ENCODE measurements around the gene BCKDHA. TPM values are rescaled to one million over a fixed set of nuclear protein-coding genes. Genes with fewer than 3 reads are reported as not detected.

Gene BCKDHA
- 100 to 1,000 TPM in 1 of 4 donors, 10 to 100 TPM in 3; 80.8 to 115 (median 84.1) TPM for total RNA-seq

GRCh38 chr19:41397086-41398049 lies at the start of gene BCKDHA, which contains the start of gene EXOSC5:
Gene BCKDHA, plus strand, starts transcription at chr19:41397818. Its CDS starts 10 bp downstream, at chr19:41397828.
Gene EXOSC5, minus strand, starts transcription at chr19:41397359. Its CDS starts 31 bp downstream, at chr19:41397328.
- H3K36me3 ChIP-seq = no peaks in the 10 kb centered on the region
- no peaks in the 10 kb centered on the region for H3K27me3 ChIP-seq
- intact Hi-C loops (cut with DNase I; ENCODE audit: low total_unique reads) (loop anchor here (1.0 to 2.0 kb wide), 4 partner anchors 17 to 134 kb away; partner anchors contain the start of genes B9D2 and DMAC2), in situ Hi-C loops (cut with MboI; ENCODE audit: low sequenced_read_pairs in 4 of 4) (no loop called here)
- peak within 1 kb of the TSS; percentile 90 to 97 (median 94) for H3K27ac ChIP-seq
- H3K4me3 ChIP-seq = peak within 1 kb of the TSS; percentile 89 to 95 (median 92)
- TF ChIP-seq POLR2A (IDR thresholded peaks at IDR 0.05) (peak; percentile 50 to 67), CTCF (IDR thresholded peaks at IDR 0.05 in 4 of 5, conservative IDR thresholded peaks at IDR 0.05 in 1 of 5) (peak in 1 of 5 experiments; percentile 12)
- ATAC-seq (peak; percentile 98 to 99), DNase-seq (peak; percentile 99 to 100)
- H3K9me3 ChIP-seq = no peaks in the 10 kb centered on the region
- H3K4me1 ChIP-seq = peaks cover 23 to 25% of the 10 kb centered on the region in 2 donors

DNA sequence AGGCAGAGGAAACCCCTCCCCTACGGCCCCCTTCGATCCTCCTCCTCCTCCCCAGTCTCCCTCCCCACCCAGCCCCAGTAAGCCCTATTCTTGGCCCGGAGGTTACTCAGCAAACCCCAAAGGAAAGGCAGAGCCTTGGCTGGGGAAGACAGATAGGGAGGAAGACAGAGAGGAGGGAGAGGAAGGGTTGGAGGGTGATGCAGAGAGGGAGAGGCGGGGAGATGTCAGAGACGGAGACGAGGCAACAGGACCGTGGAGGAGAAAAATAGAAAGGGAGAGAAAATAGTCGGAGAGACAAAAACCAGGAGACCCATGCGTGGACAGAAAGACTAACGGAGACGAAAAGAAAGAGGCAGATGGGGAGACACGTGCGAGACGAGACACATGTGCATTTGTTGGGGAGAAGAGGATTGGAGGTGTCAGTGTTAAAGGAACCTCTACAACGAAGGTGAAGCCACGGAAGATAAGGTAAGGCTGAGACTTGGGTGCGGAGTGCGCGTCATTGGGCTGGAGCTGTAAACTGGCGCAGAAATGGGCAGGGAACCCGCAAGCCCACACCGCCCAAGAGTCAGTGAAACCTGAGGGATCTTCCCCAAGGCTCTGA lies 46.8 kb upstream of the BCKDHA start:
- TF ChIP-seq POLR2A (IDR thresholded peaks at IDR 0.05) = no peak
- TF ChIP-seq CTCF (IDR thresholded peaks at IDR 0.05 in 4 of 5, conservative IDR thresholded peaks at IDR 0.05 in 1 of 5) = no peak
- H3K4me3 ChIP-seq = peak overlapping the region; percentile 67 to 76 (median 73)
- H3K27me3 ChIP-seq = peaks cover 27 to 51% (median 45%) of the 10 kb centered on the region in 3 donors
- intact Hi-C loops (cut with DNase I; ENCODE audit: low total_unique reads) (loop anchor here (5.0 kb wide), 1 partner anchor 149 kb away; no protein-coding TSS in a partner anchor), in situ Hi-C loops (cut with MboI; ENCODE audit: low sequenced_read_pairs in 4 of 4) (no loop called here)
- ATAC-seq = peak in 1 of 2 donors; percentile 4
- DNase-seq = no peak
- H3K4me1 ChIP-seq = peaks cover 0 to 32% of the 10 kb centered on the region in 2 donors
- no peaks in the 10 kb centered on the region for H3K36me3 ChIP-seq
- H3K27ac ChIP-seq = peak overlapping the region; percentile 75 to 80 (median 80)
- no peaks in the 10 kb centered on the region for H3K9me3 ChIP-seq

- intact Hi-C loops (cut with DNase I; ENCODE audit: low total_unique reads) = loop anchor here (2.0 to 5.0 kb wide), 2 partner anchors 25 to 149 kb away; no protein-coding TSS in a partner anchor
- peak in 1 of 2 donors; percentile 37 for DNase-seq
- Histone ChIP-seq H3K27me3 (peaks cover 27 to 51% (median 45%) of the 10 kb centered on the region in 3 donors), H3K9me3 (no peaks in the 10 kb centered on the region), H3K36me3 (no peaks in the 10 kb centered on the region), H3K4me1 (peaks cover 0 to 32% of the 10 kb centered on the region in 2 donors), H3K4me3 (peak overlapping the region; percentile 67 to 76 (median 73)), H3K27ac (peak overlapping the region; percentile 75 to 80 (median 80))
- in situ Hi-C loops (cut with MboI; ENCODE audit: low sequenced_read_pairs in 4 of 4) = no loop called here
- TF ChIP-seq POLR2A (IDR thresholded peaks at IDR 0.05) (peak in 1 of 2 donors; percentile 40), CTCF (IDR thresholded peaks at IDR 0.05 in 4 of 5, conservative IDR thresholded peaks at IDR 0.05 in 1 of 5) (no peak)
- peak; percentile 25 to 26 for ATAC-seq
These were observed 46.0 kb upstream of the BCKDHA start for GRCh38 chr19:41351339-41352245.

GRCh38 chr19:41352279-41352608 lies 45.4 kb upstream of the BCKDHA start:
- in situ Hi-C loops (cut with MboI; ENCODE audit: low sequenced_read_pairs in 4 of 4) = no loop called here
- DNase-seq (no peak), ATAC-seq (no peak)
- peaks cover 27 to 51% (median 45%) of the 10 kb centered on the region in 3 donors for H3K27me3 ChIP-seq
- intact Hi-C loops (cut with DNase I; ENCODE audit: low total_unique reads) = loop anchor here (2.0 to 5.0 kb wide), 2 partner anchors 25 to 150 kb away; no protein-coding TSS in a partner anchor
- TF ChIP-seq POLR2A (IDR thresholded peaks at IDR 0.05) = no peak
- no peak for TF ChIP-seq CTCF (IDR thresholded peaks at IDR 0.05 in 4 of 5, conservative IDR thresholded peaks at IDR 0.05 in 1 of 5)
- no peaks in the 10 kb centered on the region for H3K9me3 ChIP-seq
- peak overlapping the region; percentile 75 to 80 (median 80) for H3K27ac ChIP-seq
- H3K4me1 ChIP-seq = peaks cover 0 to 32% of the 10 kb centered on the region in 2 donors
- peak overlapping the region; percentile 67 to 76 (median 73) for H3K4me3 ChIP-seq
- H3K36me3 ChIP-seq = no peaks in the 10 kb centered on the region

Measured in gastrocnemius medialis (tissue), 4 donors.